ENCODE results near the gene ACOX1. TPM values are rescaled to one million over a fixed set of nuclear protein-coding genes. Genes with fewer than 3 reads are reported as not detected.

Gene ACOX1
- total RNA-seq, 1 experiment from 2014 or later = 15.6 TPM

DNA sequence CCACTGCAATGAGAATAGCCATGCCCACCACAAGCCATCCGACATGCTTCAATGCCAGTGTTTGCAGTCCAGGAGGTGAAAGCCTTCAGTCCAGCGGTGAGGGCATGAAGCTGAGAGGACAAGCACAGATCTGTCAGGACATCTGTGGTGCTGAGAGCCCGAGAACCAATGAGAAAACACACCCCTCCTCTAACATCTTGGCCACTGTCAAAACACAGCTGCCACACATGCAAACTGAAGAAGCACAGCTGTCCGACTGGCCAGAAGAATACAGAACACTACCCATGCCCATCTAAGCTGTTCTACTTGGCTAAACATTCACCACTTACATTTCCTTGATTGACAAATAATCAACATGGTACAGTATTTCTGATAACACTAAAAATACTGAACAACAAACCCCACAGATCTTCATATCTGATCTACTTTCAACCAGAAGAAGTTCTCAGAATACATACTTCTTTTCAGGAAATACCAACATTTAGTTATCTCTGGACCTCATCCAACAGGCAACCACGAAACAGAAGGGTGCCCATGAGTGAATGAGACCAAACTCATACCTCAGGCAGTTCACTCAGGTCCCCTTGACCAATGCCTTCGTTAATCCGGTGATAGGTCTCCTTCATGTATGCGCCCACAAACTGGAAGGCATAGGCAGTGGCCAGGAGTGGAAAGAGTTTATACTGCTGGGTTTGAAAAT is 28.0 kb downstream of the ACOX1 start:
- in situ Hi-C loops (cut with HindIII; ENCODE audit: low pct_unique_long_range_greater_than_20kb, low sequenced_read_pairs) = no loop called here
- DNase-seq (ENCODE audit: low read depth) = peak; percentile 8

DNA sequence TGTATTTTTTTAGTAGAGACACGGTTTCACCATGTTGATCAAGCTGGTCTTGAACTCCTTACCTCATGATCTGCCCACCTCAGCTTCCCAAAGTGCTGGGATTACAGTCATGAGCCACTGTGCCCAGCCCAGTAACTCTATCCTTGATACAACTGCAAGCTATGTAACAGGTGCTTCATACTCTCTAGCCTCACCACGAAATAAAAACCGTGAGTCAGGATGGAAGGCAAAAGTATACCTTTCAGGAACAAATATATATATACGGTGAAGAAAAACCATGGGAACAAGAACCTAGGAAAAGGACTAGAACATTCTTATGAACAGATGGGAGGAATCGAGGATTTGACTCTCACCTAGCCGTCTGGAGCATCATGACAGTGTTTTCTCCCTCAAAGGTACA is 28.5 kb downstream of the ACOX1 start:
- no peak for DNase-seq (ENCODE audit: low read depth)
- in situ Hi-C loops (cut with HindIII; ENCODE audit: low pct_unique_long_range_greater_than_20kb, low sequenced_read_pairs) = no loop called here

DNA sequence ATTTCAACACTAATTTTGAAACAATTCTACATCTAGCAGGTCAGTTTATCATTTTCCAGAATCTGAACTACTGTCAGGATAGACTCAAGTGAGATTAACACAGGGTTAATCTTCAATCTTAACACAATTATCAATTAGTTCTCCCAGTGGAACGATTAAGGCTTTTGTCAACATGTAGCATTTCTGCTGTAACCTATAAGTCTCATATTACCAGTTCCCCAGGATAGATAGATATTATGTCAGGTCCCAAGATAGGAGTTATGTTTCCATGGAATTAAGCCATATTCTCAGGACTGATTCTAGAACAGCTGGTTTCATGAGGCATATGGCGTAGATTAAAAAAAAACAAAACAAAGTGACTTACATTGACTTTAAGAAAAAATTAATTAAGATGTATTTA is 33.8 kb downstream of the ACOX1 start:
- in situ Hi-C loops (cut with HindIII; ENCODE audit: low pct_unique_long_range_greater_than_20kb, low sequenced_read_pairs) = no loop called here
- DNase-seq (ENCODE audit: low read depth) = no peak

DNA sequence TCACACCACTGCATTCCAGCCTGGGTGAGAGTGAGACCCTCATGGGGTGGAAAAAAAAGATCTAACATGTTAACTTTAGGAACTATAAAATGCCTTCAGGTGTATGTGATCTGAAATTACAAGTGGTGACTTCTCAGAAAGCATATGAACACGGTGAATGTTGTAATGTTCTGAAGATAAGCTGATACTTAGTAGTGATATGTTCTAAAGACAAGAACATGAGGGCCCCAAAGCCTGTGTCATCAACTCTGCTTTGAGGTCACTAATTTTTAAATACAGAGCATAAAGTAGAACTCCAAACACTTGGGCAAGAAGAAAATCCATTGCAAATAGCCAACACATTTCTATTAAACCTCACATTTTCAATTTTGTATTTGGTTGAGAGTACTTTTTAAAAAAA is 35.5 kb downstream of the ACOX1 start:
- DNase-seq (ENCODE audit: low read depth) = no peak
- in situ Hi-C loops (cut with HindIII; ENCODE audit: low pct_unique_long_range_greater_than_20kb, low sequenced_read_pairs) = no loop called here

DNA sequence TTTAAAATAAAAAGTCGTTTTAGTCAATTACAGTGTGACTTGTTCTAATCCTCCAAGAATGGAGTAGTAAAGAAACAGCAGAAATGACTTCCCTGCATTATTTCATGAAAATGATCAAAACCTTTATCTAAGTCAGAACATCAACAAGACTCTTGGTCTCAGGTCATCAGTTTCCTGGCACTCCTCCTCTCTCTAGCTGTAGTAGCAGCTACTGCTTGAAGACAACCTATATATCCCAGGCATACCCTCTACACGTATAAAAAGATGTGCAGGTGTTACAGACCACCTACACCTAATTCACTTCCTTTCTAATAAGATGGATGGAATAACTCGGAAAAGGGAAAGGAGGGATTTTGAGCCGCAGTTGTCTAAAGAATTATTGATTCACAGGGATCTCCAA is 36.5 kb downstream of the ACOX1 start:
- in situ Hi-C loops (cut with HindIII; ENCODE audit: low pct_unique_long_range_greater_than_20kb, low sequenced_read_pairs) = no loop called here
- DNase-seq (ENCODE audit: low read depth) = no peak

GRCh38 chr17:75941442-75941819 is 37.5 kb downstream of the ACOX1 start:
- DNase-seq (ENCODE audit: low read depth) = no peak
- in situ Hi-C loops (cut with HindIII; ENCODE audit: low pct_unique_long_range_greater_than_20kb, low sequenced_read_pairs) = no loop called here

GRCh38 chr17:75940727-75941441 is 38.1 kb downstream of the ACOX1 start, which contains the start of gene FBF1:
FBF1 (minus strand) TSS chr17:75941042; CDS start chr17:75938149, 2,893 bp downstream.
- peak; percentile 95 for DNase-seq (ENCODE audit: low read depth)
- in situ Hi-C loops (cut with HindIII; ENCODE audit: low pct_unique_long_range_greater_than_20kb, low sequenced_read_pairs) = no loop called here

GRCh38 chr17:75937652-75938051 is 41.3 kb downstream of the ACOX1 start:
- in situ Hi-C loops (cut with HindIII; ENCODE audit: low pct_unique_long_range_greater_than_20kb, low sequenced_read_pairs) = no loop called here
- no peak for DNase-seq (ENCODE audit: low read depth)

DNA sequence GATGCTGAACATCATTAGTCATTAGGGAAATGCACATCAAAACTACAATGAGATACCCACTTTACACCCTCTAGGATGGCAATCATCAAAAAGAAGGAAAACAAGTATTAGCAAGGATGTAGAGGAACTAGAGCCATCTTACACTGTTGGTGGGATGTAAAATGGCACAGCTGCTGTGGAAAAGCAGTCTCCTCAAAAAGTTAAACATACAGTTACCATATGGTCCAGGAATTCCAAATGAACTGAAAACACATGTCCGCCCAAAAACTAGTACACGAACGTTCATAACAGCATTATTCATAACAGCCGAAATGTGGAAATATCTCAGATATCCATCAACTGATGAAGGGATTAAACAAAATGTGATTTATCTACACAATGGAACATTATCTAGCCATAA is 45.2 kb downstream of the ACOX1 start:
- no peak for DNase-seq (ENCODE audit: low read depth)
- in situ Hi-C loops (cut with HindIII; ENCODE audit: low pct_unique_long_range_greater_than_20kb, low sequenced_read_pairs) = no loop called here

DNA sequence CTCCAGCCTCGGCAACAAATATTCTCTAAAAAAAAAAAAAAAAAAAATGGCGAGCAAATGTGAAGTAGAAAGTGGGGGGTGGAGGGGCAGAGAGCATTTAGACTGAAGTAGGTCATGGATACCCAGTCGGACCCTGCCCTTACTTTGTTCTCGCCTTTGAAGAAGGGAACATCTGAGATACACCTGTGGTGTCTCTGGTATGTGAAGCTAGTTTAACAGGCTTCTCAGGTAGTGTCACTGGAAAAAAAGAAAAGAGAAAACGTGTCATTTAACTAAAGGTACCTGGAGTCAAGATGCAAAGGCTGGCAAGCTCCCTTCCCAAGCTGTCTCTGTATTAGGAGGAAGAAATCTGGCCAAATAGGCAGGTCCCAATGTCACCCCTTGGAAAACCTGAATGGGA is 46.1 kb downstream of the ACOX1 start:
- no peak for DNase-seq (ENCODE audit: low read depth)
- in situ Hi-C loops (cut with HindIII; ENCODE audit: low pct_unique_long_range_greater_than_20kb, low sequenced_read_pairs) = no loop called here

DNA sequence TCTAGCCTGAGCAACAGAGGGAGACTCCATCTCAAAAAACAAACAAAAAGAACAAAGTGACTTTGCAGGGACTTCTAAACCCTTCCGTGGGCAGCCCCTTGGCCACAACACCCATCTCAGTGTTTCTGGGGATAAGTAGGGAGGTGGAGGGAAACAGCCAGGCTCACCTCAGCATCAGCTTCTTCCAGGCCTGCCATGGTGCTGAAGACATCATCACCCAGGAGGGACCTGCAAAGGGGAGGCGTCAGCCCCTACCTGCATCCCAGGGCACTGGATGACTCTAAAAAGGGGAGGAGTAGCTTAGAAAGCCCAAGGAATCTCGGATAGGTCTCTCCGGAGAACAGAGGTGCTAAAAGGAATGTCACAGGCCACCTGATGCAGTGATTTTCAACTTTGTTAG is 47.9 kb downstream of the ACOX1 start:
- no peak for DNase-seq (ENCODE audit: low read depth)
- in situ Hi-C loops (cut with HindIII; ENCODE audit: low pct_unique_long_range_greater_than_20kb, low sequenced_read_pairs) = no loop called here

DNA sequence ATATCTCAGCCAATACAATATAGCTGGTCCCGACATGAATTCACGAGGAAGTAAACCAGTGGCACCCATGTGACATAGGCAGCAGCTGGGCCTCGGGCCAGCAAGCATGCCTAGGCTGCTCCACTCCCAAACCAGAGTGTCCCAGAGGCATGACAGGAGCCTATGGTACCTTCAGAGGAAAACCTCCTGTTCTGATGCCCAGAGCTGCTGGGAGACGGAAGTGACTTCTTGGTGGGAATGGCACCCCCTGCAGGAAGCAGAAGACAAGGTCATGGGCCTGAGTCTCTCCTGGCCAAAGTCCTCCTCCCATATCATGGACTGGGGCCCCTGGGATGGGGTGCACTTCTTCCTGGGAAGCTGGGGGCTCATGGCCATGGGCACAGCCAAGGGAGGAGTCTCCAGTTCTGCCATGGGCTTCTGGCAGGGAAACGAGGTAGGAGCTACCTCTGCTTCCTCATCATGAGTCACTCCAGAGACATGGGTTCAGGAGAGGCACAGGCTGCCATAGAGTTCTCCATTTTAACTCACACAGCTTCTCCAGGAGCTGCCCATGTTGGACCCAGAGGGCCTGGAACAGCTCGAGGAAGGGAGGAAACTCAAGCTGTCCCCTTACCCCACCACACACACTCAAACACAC is 51.6 kb downstream of the ACOX1 start:
- no peak for DNase-seq (ENCODE audit: low read depth)
- in situ Hi-C loops (cut with HindIII; ENCODE audit: low pct_unique_long_range_greater_than_20kb, low sequenced_read_pairs) = no loop called here

- no peak for DNase-seq (ENCODE audit: low read depth)
- in situ Hi-C loops (cut with HindIII; ENCODE audit: low pct_unique_long_range_greater_than_20kb, low sequenced_read_pairs) = no loop called here
Measured at GRCh38 chr17:75926456-75926855, 52.5 kb downstream of the ACOX1 start.

GRCh38 chr17:75925912-75926311 is 53.1 kb downstream of the ACOX1 start:
- DNase-seq (ENCODE audit: low read depth) = no peak
- in situ Hi-C loops (cut with HindIII; ENCODE audit: low pct_unique_long_range_greater_than_20kb, low sequenced_read_pairs) = no loop called here

- no peak for DNase-seq (ENCODE audit: low read depth)
- in situ Hi-C loops (cut with HindIII; ENCODE audit: low pct_unique_long_range_greater_than_20kb, low sequenced_read_pairs) = no loop called here
Measured at GRCh38 chr17:75925103-75925502, 53.9 kb downstream of the ACOX1 start.

DNA sequence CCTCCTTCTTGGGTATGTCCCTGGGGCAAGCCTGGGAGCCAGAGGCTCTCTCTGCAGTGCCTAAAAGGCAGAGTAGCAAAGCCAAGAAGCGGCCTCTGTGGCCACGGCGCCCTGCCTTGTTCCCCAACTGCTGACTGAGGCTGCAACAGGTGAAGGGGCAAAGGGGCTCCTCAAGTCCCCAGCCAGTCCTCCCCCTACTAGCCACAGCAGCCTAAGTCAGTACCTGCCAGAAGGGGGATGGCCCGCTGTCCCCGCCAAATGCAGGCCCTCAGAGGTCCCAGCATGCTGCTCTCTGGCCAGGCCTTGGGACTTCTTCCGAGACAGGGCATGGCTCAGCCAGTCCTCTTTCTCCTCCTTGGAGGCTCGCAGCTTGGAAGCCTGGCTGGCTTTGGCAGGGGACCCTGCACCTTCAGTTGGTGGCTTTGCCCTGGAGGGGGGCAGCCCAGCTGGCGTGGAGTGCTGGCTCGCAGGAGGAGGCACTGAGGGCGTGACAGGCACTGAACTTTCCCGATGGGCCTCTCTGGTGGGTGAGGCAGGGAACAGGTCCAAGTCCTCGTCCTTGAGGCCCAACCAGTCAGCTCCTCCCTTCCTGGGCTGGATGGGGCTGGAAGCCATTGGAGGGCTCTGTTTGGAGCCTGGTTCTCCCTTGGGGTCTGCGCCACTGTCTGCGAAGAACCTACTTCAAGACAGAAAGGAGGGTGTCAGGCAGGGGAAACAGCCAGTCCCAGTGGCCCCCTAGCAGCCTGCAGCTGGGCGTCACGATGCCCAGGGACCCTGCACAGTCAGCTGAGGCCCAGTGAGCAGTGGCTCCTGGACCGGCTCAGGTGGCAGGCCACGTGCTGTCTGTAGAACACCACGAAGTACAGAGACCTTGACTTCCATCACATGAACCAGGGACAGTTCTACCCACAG is 55.7 kb downstream of the ACOX1 start:
- DNase-seq (ENCODE audit: low read depth) = no peak
- in situ Hi-C loops (cut with HindIII; ENCODE audit: low pct_unique_long_range_greater_than_20kb, low sequenced_read_pairs) = no loop called here

DNA sequence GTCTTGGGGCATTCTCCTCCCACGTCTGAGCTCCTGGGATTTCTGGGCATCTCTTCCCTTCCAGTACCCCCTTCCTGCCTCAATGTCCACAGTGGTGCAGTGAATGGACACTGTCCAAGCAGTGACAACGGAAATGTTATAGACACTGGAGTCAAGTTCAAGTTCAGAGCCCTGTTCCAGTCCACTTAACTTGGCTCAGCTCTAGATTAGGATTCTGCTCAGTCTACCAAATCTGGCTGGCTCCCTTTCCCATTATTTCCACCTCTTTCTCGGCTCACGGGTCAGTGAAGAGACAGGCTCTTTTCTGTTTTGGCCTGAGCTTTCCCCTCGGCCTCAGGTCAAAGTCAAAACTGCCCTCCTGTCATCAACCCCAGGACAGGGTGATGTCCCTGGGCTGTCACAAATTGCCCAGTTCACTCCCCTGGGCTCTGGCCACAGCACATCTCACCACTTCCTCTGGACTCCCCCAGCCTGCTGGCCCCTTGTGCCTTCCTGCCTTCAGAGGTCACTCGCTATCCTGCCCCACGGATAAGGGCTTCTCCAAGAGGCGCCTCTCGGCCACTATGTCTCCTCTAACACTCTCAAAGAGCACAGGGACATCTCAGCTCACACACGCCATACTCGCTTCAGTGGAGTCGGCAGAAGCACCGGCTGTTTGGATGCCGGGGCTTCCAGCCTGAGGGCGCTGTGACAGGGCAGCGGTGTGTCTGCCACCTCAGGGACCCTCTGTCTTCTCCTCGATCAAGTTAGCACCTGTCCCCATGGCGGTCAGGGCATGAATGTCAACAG is 56.6 kb downstream of the ACOX1 start:
- in situ Hi-C loops (cut with HindIII; ENCODE audit: low pct_unique_long_range_greater_than_20kb, low sequenced_read_pairs) = no loop called here
- DNase-seq (ENCODE audit: low read depth) = no peak

- DNase-seq (ENCODE audit: low read depth) = no peak
- in situ Hi-C loops (cut with HindIII; ENCODE audit: low pct_unique_long_range_greater_than_20kb, low sequenced_read_pairs) = no loop called here
Measured at GRCh38 chr17:75921596-75921995, 57.4 kb downstream of the ACOX1 start.

Measured in Caki2 (cell line).